ENCODE results near the gene ZNF831.

Gene ZNF831

GRCh38 chr20:59141818-59142581, 21.6 kb upstream of the ZNF831 start:
- no peak for DNase-seq

GRCh38 chr20:59143326-59143725, 20.3 kb upstream of the ZNF831 start:
- no peak for DNase-seq

- DNase-seq = peak; percentile 39
Observed at GRCh38 chr20:59144179-59144830, 19.3 kb upstream of the ZNF831 start.

GRCh38 chr20:59144831-59145196, 18.8 kb upstream of the ZNF831 start:
- DNase-seq = no peak

GRCh38 chr20:59145247-59145923, 18.2 kb upstream of the ZNF831 start:
- DNase-seq = no peak

GRCh38 chr20:59145924-59146779, 17.5 kb upstream of the ZNF831 start:
- peak; percentile 82 for DNase-seq

- no peak for DNase-seq
Observed at GRCh38 chr20:59146780-59147565, 16.6 kb upstream of the ZNF831 start.

GRCh38 chr20:59147586-59147985, 16.0 kb upstream of the ZNF831 start:
- no peak for DNase-seq

GRCh38 chr20:59148701-59149493, 14.7 kb upstream of the ZNF831 start:
- DNase-seq = no peak

GRCh38 chr20:59149678-59150504, 13.7 kb upstream of the ZNF831 start:
- peak; percentile 39 for DNase-seq

- DNase-seq = no peak
Observed at GRCh38 chr20:59150821-59151251, 12.8 kb upstream of the ZNF831 start.

- DNase-seq = no peak
Observed at GRCh38 chr20:59151391-59151790, 12.2 kb upstream of the ZNF831 start.

- DNase-seq = peak; percentile 40
Observed at GRCh38 chr20:59151820-59152219, 11.8 kb upstream of the ZNF831 start.

GRCh38 chr20:59152559-59153354, 10.9 kb upstream of the ZNF831 start:
- no peak for DNase-seq

- no peak for DNase-seq
Observed at GRCh38 chr20:59153355-59153681, 10.3 kb upstream of the ZNF831 start.

GRCh38 chr20:59153832-59154231, 9.8 kb upstream of the ZNF831 start:
- no peak for DNase-seq

- no peak for DNase-seq
Observed at GRCh38 chr20:59154317-59155013, 9.2 kb upstream of the ZNF831 start.

- DNase-seq = no peak
Observed at GRCh38 chr20:59157064-59157463, 6.6 kb upstream of the ZNF831 start.

- DNase-seq = no peak
Observed at GRCh38 chr20:59157531-59157930, 6.1 kb upstream of the ZNF831 start.
